ENCODE results near the gene CCDC88C. TPM values are rescaled to one million over a fixed set of nuclear protein-coding genes. Genes with fewer than 3 reads are reported as not detected.

Gene CCDC88C
- total and polyA plus RNA-seq, 9 donors: 2.0 to 17.7 (median 3.9) TPM

- 0 to 2% (median 1%) methylated on average over 1 to 53 of the region's 53 CpGs for WGBS, 3 donors
- DNase-seq: peak in 1 of 5 donors; percentile 35
- Histone ChIP-seq H3K9me3 (no peaks in the 10 kb centered on the region), H3K27ac (no peak overlapping the region), H3K4me1 (ENCODE audit: insufficient read depth) (peaks cover 5% of the 10 kb centered on the region), H3K27me3 (no peaks in the 10 kb centered on the region), H3K36me3 (no peaks in the 10 kb centered on the region), H3K4me3 (peak overlapping the region; percentile 44)
- TF ChIP-seq CTCF (IDR thresholded peaks at IDR 0.05) (no peak), POLR2A (IDR thresholded peaks at IDR 0.05) (no peak), EP300 (IDR thresholded peaks at IDR 0.05) (no peak)
- intact Hi-C loops (cut with DNase I): loop anchor here (1.0 to 10.0 kb wide), 3 partner anchors 91 to 95 kb away; no protein-coding TSS in a partner anchor
Measured at GRCh38 chr14:91417983-91418386, 365 bp upstream of the CCDC88C start.

DNA sequence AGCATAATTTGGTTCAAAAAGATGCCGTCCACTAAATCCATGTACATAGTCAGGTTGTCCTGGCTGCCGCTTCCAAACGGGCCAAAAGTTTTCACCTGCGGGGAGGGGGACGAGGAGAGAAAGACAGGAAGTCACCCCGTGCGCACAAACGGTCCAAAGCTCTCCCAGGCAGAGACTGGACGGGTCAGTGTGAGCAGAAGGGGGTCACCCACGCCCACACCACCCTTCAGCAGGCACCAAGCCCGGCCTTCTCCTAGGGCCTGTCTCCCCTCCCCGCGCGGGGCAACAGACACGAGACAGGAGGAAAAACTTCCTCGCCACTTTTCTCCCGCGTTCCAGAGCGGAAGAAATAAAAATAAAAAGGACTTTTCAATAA, 888 bp downstream of the CCDC88C start:
- TF ChIP-seq POLR2A (IDR thresholded peaks at IDR 0.05) (no peak), EP300 (IDR thresholded peaks at IDR 0.05) (no peak), CTCF (IDR thresholded peaks at IDR 0.05) (no peak)
- Histone ChIP-seq H3K27ac (no peak overlapping the region), H3K36me3 (no peaks in the 10 kb centered on the region), H3K27me3 (no peaks in the 10 kb centered on the region), H3K4me1 (ENCODE audit: insufficient read depth) (peaks cover 5% of the 10 kb centered on the region), H3K4me3 (peak overlapping the region; percentile 44), H3K9me3 (no peaks in the 10 kb centered on the region)
- DNase-seq: no peak
- 24 to 38% (median 38%) methylated on average over 18 to 19 of the region's 19 CpGs for WGBS, 3 donors
- intact Hi-C loops (cut with DNase I): loop anchor here in 3 of 4 donors (5.0 to 10.0 kb wide), 2 partner anchors 89 to 92 kb away; no protein-coding TSS in a partner anchor

DNA sequence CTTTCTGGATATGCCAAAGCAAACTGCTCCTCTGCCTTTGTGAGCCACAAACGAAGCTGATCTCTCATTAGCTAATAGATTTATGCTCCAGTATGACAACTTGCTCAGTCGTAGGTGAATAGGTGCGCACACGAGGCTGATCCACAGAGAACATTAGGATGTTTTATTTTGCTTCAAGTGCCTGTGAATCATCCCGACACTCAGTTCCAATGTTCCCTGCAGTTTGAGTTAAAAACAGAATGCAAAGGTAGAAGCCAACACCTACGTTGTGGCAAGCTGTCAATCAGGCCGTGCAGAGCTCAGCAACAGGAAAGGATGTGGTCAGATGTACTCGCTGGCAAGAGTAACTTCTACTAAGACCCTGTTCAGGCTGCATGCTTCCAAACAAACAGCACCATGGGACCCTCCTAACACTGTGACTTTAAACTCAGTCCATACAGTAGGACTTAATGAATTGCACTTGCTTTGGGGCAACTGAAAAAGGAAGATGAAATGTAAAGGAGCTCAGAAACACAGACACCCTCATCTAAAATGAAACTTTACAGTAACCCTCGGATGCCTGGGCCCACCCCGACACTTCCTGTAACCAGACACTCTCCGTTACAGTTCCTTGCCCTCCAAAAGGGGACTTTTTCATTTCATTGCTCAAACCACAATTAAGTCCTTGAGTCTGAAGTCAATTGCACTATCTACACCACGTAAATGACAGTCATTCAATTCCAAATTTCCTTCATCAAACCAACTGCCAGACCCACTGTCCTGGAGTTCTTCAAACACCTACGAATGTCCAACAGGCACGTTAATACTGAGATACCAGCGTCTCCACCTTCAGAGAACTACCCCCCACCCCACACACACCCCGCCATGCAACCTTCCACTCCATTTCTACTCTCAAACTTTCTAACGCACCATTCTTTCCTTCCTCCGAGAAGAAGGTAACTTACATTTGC, 1.6 kb downstream of the CCDC88C start:
- intact Hi-C loops (cut with DNase I): loop anchor here in 3 of 4 donors (5.0 to 10.0 kb wide), 2 partner anchors 89 to 91 kb away; no protein-coding TSS in a partner anchor
- Histone ChIP-seq H3K27me3 (no peaks in the 10 kb centered on the region), H3K36me3 (no peaks in the 10 kb centered on the region), H3K27ac (no peak overlapping the region), H3K4me1 (ENCODE audit: insufficient read depth) (peaks cover 5% of the 10 kb centered on the region), H3K4me3 (peak overlapping the region; percentile 44), H3K9me3 (no peaks in the 10 kb centered on the region)
- WGBS, 3 donors: 73 to 85% (median 77%) methylated on average over 18 of the region's 18 CpGs
- DNase-seq: no peak
- TF ChIP-seq EP300 (IDR thresholded peaks at IDR 0.05) (no peak), POLR2A (IDR thresholded peaks at IDR 0.05) (no peak), CTCF (IDR thresholded peaks at IDR 0.05) (no peak)

DNA sequence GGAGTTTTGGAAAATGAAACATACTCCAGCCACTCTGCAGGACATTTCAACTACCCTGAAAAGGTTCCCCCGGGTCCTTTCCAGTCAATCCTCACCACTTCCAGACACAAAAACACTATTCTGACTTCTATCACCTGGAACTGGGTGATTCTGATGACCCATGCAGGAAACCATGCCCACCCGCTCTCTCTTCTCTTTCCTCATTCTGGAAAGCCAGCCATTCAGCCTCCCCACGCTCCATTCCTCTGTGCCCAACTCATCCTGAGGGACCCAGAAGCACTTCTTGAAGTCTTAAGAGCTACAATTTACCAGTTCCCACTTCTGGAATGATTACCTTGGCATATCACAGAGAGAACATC, 3.2 kb downstream of the CCDC88C start:
- DNase-seq: no peak
- H3K27ac ChIP-seq: no peak overlapping the region
- no peaks in the 10 kb centered on the region for H3K27me3 ChIP-seq
- intact Hi-C loops (cut with DNase I): loop anchor here in 1 of 4 donors (10.0 kb wide), 1 partner anchor 90 kb away; no protein-coding TSS in a partner anchor
- no peaks in the 10 kb centered on the region for H3K9me3 ChIP-seq
- 90 to 96% (median 94%) methylated on average over 3 of the region's 3 CpGs for WGBS, 3 donors
- H3K36me3 ChIP-seq: no peaks in the 10 kb centered on the region
- H3K4me1 ChIP-seq (ENCODE audit: insufficient read depth): peaks cover 5% of the 10 kb centered on the region
- no peak overlapping the region for H3K4me3 ChIP-seq
- TF ChIP-seq EP300 (IDR thresholded peaks at IDR 0.05): no peak
- TF ChIP-seq POLR2A (IDR thresholded peaks at IDR 0.05): no peak
- TF ChIP-seq CTCF (IDR thresholded peaks at IDR 0.05): no peak
